ENCODE data around the gene PRAC1. TPM values are rescaled to one million over a fixed set of nuclear protein-coding genes. Genes with fewer than 3 reads are reported as not detected.

The PRAC1 gene
- total RNA-seq, 1 experiment from 2014 or later = not detected

GRCh38 chr17:48751733-48752398 is 29.5 kb upstream of the PRAC1 start:
- Histone ChIP-seq H3K27ac (ENCODE audit: insufficient read length, low read depth, low read length) (no peak overlapping the region), H3K23ac (ENCODE audit: insufficient read length, low read depth, low read length) (no peak overlapping the region), H2BK120ac (ENCODE audit: low read depth, low read length, poor library complexity, severe bottlenecking) (no peak overlapping the region), H3K79me1 (ENCODE audit: insufficient read depth, low read depth, low read length, poor library complexity, severe bottlenecking) (no peaks in the 10 kb centered on the region), H2AK5ac (ENCODE audit: insufficient read length, low read length) (no peak overlapping the region), H2BK12ac (ENCODE audit: insufficient read length, low read depth, low read length) (no peak overlapping the region), H4K91ac (ENCODE audit: insufficient read length, low read depth, low read length) (no peak overlapping the region), H3K79me2 (ENCODE audit: insufficient read depth, low read length) (no peaks in the 10 kb centered on the region), H2BK5ac (ENCODE audit: insufficient read length, low read length) (no peak overlapping the region), H3K56ac (ENCODE audit: insufficient read length, low read depth, low read length) (no peak overlapping the region), H4K20me1 (ENCODE audit: control insufficient read depth, insufficient read depth, insufficient read length) (no peaks in the 10 kb centered on the region), H3K14ac (ENCODE audit: insufficient read depth, low read length) (no peak overlapping the region), H3T11ph (ENCODE audit: low read length) (no peak overlapping the region), H2AFZ (ENCODE audit: low read length) (no peak overlapping the region), H3K18ac (ENCODE audit: insufficient read length, low read depth, low read length) (no peak overlapping the region), H2BK15ac (ENCODE audit: low read depth, low read length) (no peak overlapping the region), H3K27me3 (ENCODE audit: insufficient read depth, low read length) (peaks cover 97% of the 10 kb centered on the region), H3K23me2 (ENCODE audit: insufficient read length, low read depth, low read length, poor library complexity, severe bottlenecking) (no peaks in the 10 kb centered on the region), H2BK20ac (ENCODE audit: low read depth, low read length, poor library complexity, severe bottlenecking) (no peak overlapping the region), H3K9me3 (ENCODE audit: control insufficient read depth, low read depth, low read length) (no peaks in the 10 kb centered on the region), H3K4ac (ENCODE audit: low read depth, low read length) (no peak overlapping the region), H4K8ac (replicated peaks; ENCODE audit: insufficient read length, low read depth, low read length) (no peak overlapping the region), H3K4me2 (ENCODE audit: insufficient read depth, insufficient read length, low read length) (no peak overlapping the region), H4K5ac (ENCODE audit: insufficient read length, low read depth, low read length) (no peak overlapping the region), H3K9ac (ENCODE audit: extremely low read depth, insufficient read length, low read length) (no peak overlapping the region), H3K4me1 (ENCODE audit: insufficient read depth, low read length) (no peaks in the 10 kb centered on the region)
- peaks cover 0 to 5% of the 10 kb centered on the region in 2 experiments; a peak in 2 of 5 replicates for H3K9me3 Mint-ChIP-seq
- TF ChIP-seq CTCF (conservative IDR thresholded peaks at IDR 0.05) = no peak
- DNase-seq = no peak
- H3K27me3 Mint-ChIP-seq (ENCODE audit: low read depth) = peaks cover 100% of the 10 kb centered on the region
- H3K4me3 Mint-ChIP-seq = no peak overlapping the region
- no peaks in the 10 kb centered on the region; a peak in 1 of 7 replicates for H3K36me3 Mint-ChIP-seq (ENCODE audit: insufficient read depth in 1 of 3, low read depth in 3 of 3)
- H3K27ac Mint-ChIP-seq = no peak overlapping the region
- no CpG with 5 or more reads among the region's 13 CpGs for WGBS (ENCODE audit: extremely low coverage, insufficient read length, low lambda C conversion rate)
- peaks cover 7 to 12% of the 10 kb centered on the region in 2 experiments for H3K4me1 Mint-ChIP-seq

All from H9 (cell line).